HepG2 (cell line): ENCODE measurements around the gene ATG4D. TPM values are rescaled to one million over a fixed set of nuclear protein-coding genes. Genes with fewer than 3 reads are reported as not detected.

Experiments
- ATAC-seq: fragments of 200-7000 bp; cut with Tn5 transposase; 3 replicates; pipeline ENCODE4 v1.9.1; 2020; ENCODE audit warnings: mild to moderate bottlenecking, moderate library complexity
- BruUV-seq: library from RNA; stranded (reverse); fragments of 400-500 nt; replicated peaks from 2 replicates; lab custom pipeline; 2021; lab: Mats Ljungman, UMichigan
- CTCF ChIA-PET: fragments of 300-600 bp; formaldehyde crosslinking; extraction: SDS; loops from one replicate; lab custom pipeline; 2021; ENCODE audit warnings: low total read pairs, inconsistent platforms, low intra/inter-chr PET ratio; lab: Yijun Ruan, JAX
- POLR2A ChIA-PET: fragments of 350-600 bp; sonication (Branson Sonifier 250); formaldehyde crosslinking; loops from one replicate; lab custom pipeline; 2020; ENCODE audit warnings: antibody characterized with exemption, inconsistent platforms; lab: Yijun Ruan, JAX
- DNase-seq: peaks from one replicate; pipeline ENCODE4 v3.0.0-alpha.2; 2015; ENCODE audit warnings: low spot score
- FAIRE-seq: peaks from 3 replicates; lab custom pipeline; 2011; peaks lifted over from hg19 to GRCh38; lab: Jason Lieb, UNC
- H2AFZ ChIP-seq: one replicate; pipeline ENCODE4 v1.6.1; 2011; ENCODE audit warnings: low read length, inconsistent platforms
- H3K27ac ChIP-seq: fragments of 300-600 bp; 3 replicates; pipeline ENCODE4 v1.8.0; 2011; ENCODE audit warnings: mixed run types, mild to moderate bottlenecking, mixed read lengths, low read length, inconsistent platforms; ENCODE audit not compliant: insufficient read depth; ENCODE audit errors: extremely low read length
- H3K27me3 ChIP-seq, 2 experiments: fragments of 200-600 bp in 1 of 2; 2 replicates in 1 of 2; 3 replicates in 1 of 2; pipeline versions ENCODE4 v1.6.0 to v1.8.0; 2011; ENCODE audit warnings: low read length in 2 of 2, mild to moderate bottlenecking in 2 of 2, moderate library complexity in 2 of 2, inconsistent platforms in 1 of 2; ENCODE audit not compliant: insufficient read depth in 2 of 2, control insufficient read depth in 1 of 2
- H3K36me3 ChIP-seq, 2 experiments: fragments of 200-600 bp in 1 of 2; replicated peaks in 1 of 2; 2 replicates in 1 of 2; 3 replicates in 1 of 2; pipeline versions ENCODE4 v1.5.1 to v1.8.0; 2011; ENCODE audit warnings: low read length in 2 of 2, inconsistent platforms in 1 of 2; ENCODE audit not compliant: insufficient read depth in 2 of 2, control insufficient read depth in 1 of 2
- H3K4me1 ChIP-seq: 2 replicates; pipeline ENCODE4 v1.5.1; 2012; ENCODE audit warnings: low read length, inconsistent platforms; ENCODE audit not compliant: insufficient read depth
- H3K4me2 ChIP-seq: 2 replicates; pipeline ENCODE4 v1.6.0; 2011; ENCODE audit warnings: low read depth, low read length, inconsistent platforms
- H3K4me3 ChIP-seq, 3 experiments: fragments of 200-600 bp in 1 of 3; sonication (generic), shearing (Covaris generic) in 1 of 3; replicated peaks in 1 of 3; 2 replicates each; pipeline ENCODE4 v1.5.1; 2011 to 2016; ENCODE audit warnings: low read length in 3 of 3, inconsistent platforms in 2 of 3, low read depth in 2 of 3, mild to moderate bottlenecking in 2 of 3, control low read depth in 1 of 3, mixed read lengths in 1 of 3; ENCODE audit not compliant: insufficient read depth in 1 of 3
- H3K79me2 ChIP-seq: one replicate; pipeline ENCODE4 v1.6.1; 2011; ENCODE audit warnings: low read length, inconsistent platforms; ENCODE audit not compliant: insufficient read depth
- H3K9ac ChIP-seq: 2 replicates; pipeline ENCODE4 v1.6.0; 2011; ENCODE audit warnings: mild to moderate bottlenecking, low read depth, low read length, inconsistent platforms; ENCODE audit not compliant: insufficient read depth
- H3K9me3 ChIP-seq: 2 replicates; pipeline ENCODE4 v1.5.1; 2012; ENCODE audit warnings: mild to moderate bottlenecking, low read length
- H4K20me1 ChIP-seq: 2 replicates; pipeline ENCODE4 v1.6.0; 2011; ENCODE audit warnings: inconsistent platforms, mild to moderate bottlenecking, low read length, moderate library complexity; ENCODE audit not compliant: insufficient read depth
- ATF7 ChIP-seq, 2 experiments: fragments of 450-650 bp in 1 of 2; sonication (generic) in 1 of 2; formaldehyde crosslinking in 1 of 2; IDR thresholded peaks; 2 replicates each; pipeline versions ENCODE4 v1.4.0 to v1.6.1; 2016 to 2020; ENCODE audit warnings: antibody characterized with exemption in 1 of 2, mild to moderate bottlenecking in 1 of 2, missing genetic modification reagents in 1 of 2
- IRX3 ChIP-seq: sonication (generic); formaldehyde crosslinking; IDR thresholded peaks from 2 replicates; pipeline ENCODE4 v1.8.1; 2023; ENCODE audit warnings: mild to moderate bottlenecking, low read depth, missing genetic modification reagents, borderline replicate concordance
- NCOR1 ChIP-seq: fragments of 200-600 bp; sonication (generic); IDR thresholded peaks from 2 replicates; pipeline ENCODE4 v1.7.0; 2017; ENCODE audit warnings: antibody characterized with exemption, low read length, borderline replicate concordance
- PHF21A ChIP-seq: sonication (generic); formaldehyde crosslinking; IDR thresholded peaks from 2 replicates; pipeline ENCODE4 v1.5.0; 2020; ENCODE audit warnings: mild to moderate bottlenecking, missing genetic modification reagents
- TCF7L2 ChIP-seq: IDR thresholded peaks from 2 replicates; pipeline ENCODE4 v1.6.1; 2011; ENCODE audit warnings: mild to moderate bottlenecking, low read depth, low read length, moderate library complexity
- ZBTB8A ChIP-seq: sonication (generic); formaldehyde crosslinking; IDR thresholded peaks from 2 replicates; pipeline ENCODE4 v1.4.0; 2020; ENCODE audit warnings: mild to moderate bottlenecking, low read depth, missing genetic modification reagents, borderline replicate concordance
- ZFP62 ChIP-seq: sonication (generic); formaldehyde crosslinking; IDR thresholded peaks from 2 replicates; pipeline ENCODE4 v1.4.0; 2020; ENCODE audit warnings: missing genetic modification reagents
- ZNF33A ChIP-seq: sonication (generic); formaldehyde crosslinking; IDR thresholded peaks from 2 replicates; pipeline ENCODE4 v1.5.1; 2020; ENCODE audit warnings: missing genetic modification reagents, mild to moderate bottlenecking, moderate library complexity, borderline replicate concordance
- ZNF674 ChIP-seq: sonication (generic); formaldehyde crosslinking; IDR thresholded peaks from 2 replicates; pipeline ENCODE4 v1.5.0; 2020; ENCODE audit warnings: low read depth, mild to moderate bottlenecking, missing genetic modification reagents
- ZNF724P ChIP-seq: sonication (generic); formaldehyde crosslinking; IDR thresholded peaks from 2 replicates; pipeline ENCODE4 v1.8.0; 2022; ENCODE audit warnings: missing genetic modification reagents, borderline replicate concordance
- WGBS: methylation state at CpG from one replicate; pipeline ENCODE4 v1.1.6; 2017; ENCODE audit warnings: low lambda C conversion rate; 5-methylcytosine and 5-hydroxymethylcytosine counted together
- in situ Hi-C: cut with HindIII; loops from 2 replicates; pipeline ENCODE4 v1.10.0; 2017; ENCODE audit warnings: low pct_unique_long_range_greater_than_20kb; ENCODE audit not compliant: extremely low pct_ligation_motif_present
- intact Hi-C: fragments of 100-400 bp; cut with micrococcal nuclease; formaldehyde crosslinking; loops from one replicate; pipeline ENCODE4 v1.10.0; 2022; ENCODE audit not compliant: unreplicated experiment
- polyA plus RNA-seq, 8 experiments: library from polyadenylated mRNA; depleted of rRNA in 3 of 8; stranded (reverse) in 7 of 8; unstranded in 1 of 8; fragments of >200 nt; fragmentation: Illumina TruSeq in 4 of 8; extraction: Trizol in 4 of 8; gene quantifications; 2 replicates each; pipeline versions ENCODE4 v1.2.1 to v1.2.3, GENCODE V29; 2011 to 2016; ENCODE audit warnings: low read depth in 4 of 8, missing spikeins in 1 of 8, mixed read lengths in 1 of 8; ENCODE audit not compliant: insufficient read depth in 1 of 8
- total RNA-seq, 5 experiments: library from RNA; depleted of rRNA; stranded (reverse); fragments of >200 nt; fragmentation: Illumina TruSeq; extraction: Trizol; gene quantifications; 2 replicates each; pipeline ENCODE4 v1.2.3, GENCODE V29; 2016; ENCODE audit warnings: low read depth in 1 of 5
- TF ChIP-seq, protein P1 (sequence below): sonication (generic); formaldehyde crosslinking; IDR thresholded peaks from 2 replicates; pipeline ENCODE4 v1.4.0; 2020; ENCODE audit warnings: mild to moderate bottlenecking, missing genetic modification reagents
- TF ChIP-seq, protein P2 (sequence below): sonication (generic); formaldehyde crosslinking; IDR thresholded peaks from 2 replicates; pipeline ENCODE4 v1.5.0; 2020; ENCODE audit warnings: mild to moderate bottlenecking, missing genetic modification reagents
- TF ChIP-seq, protein P3 (sequence below), 2 experiments: sonication (generic) in 1 of 2; formaldehyde crosslinking in 1 of 2; IDR thresholded peaks; 2 replicates each; pipeline versions ENCODE4 v1.4.0 to v1.6.1; 2016 to 2020; ENCODE audit warnings: borderline replicate concordance in 1 of 2, low read depth in 1 of 2, mild to moderate bottlenecking in 1 of 2, missing genetic modification reagents in 1 of 2
- TF ChIP-seq, protein P4 (sequence below): sonication (generic); formaldehyde crosslinking; conservative IDR thresholded peaks from 2 replicates; pipeline ENCODE4 v1.4.0; 2020; ENCODE audit warnings: missing genetic modification reagents

ATG4D gene
- total and polyA plus RNA-seq, 2 of the 13 experiments (the other 11 are each of a cell fraction or from before 2014, with no cell fraction given): 17.8 to 19.0 TPM

DNA sequence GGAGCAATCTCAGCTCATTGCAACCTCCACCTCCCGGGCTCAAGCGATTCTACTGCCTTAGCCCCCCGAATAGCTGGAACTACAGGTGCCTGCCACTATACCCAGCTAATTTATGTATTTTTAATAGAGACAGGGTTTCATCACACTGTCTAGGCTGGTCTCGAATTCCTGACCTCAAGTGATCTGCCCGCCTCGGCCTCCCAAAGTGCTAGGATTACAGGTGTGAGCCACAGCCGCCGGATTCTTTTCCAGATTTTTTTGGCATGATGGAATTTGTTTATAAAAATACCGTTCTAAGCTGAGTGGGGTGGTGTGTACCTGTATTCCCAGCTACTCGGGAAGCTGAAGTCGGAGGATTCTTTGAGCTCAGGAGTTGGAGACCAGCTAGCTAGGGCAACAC lies 6.0 kb upstream of the ATG4D start:
- no peak overlapping the region for H2AFZ ChIP-seq
- in situ Hi-C loops (no loop called here), intact Hi-C loops (no loop called here)
- H4K20me1 ChIP-seq: no peaks in the 10 kb centered on the region
- ChIA-PET CTCF (no interaction called here), POLR2A (no interaction called here)
- H3K79me2 ChIP-seq: no peaks in the 10 kb centered on the region
- WGBS: 12% methylated on average over 11 of the region's 11 CpGs
- no peak overlapping the region for H3K4me2 ChIP-seq
- peaks cover 1 to 17% of the 10 kb centered on the region in 2 experiments; a peak in 3 of 5 replicates for H3K27me3 ChIP-seq
- H3K27ac ChIP-seq: no peak overlapping the region
- H3K36me3 ChIP-seq: no peaks in the 10 kb centered on the region
- H3K4me3 ChIP-seq: no peak overlapping the region
- DNase-seq (no peak), ATAC-seq (no peak), FAIRE-seq (no peak)
- H3K9ac ChIP-seq: no peak overlapping the region
- no TSS peak for BruUV-seq
- no peaks in the 10 kb centered on the region for H3K9me3 ChIP-seq
- peaks cover 10% of the 10 kb centered on the region; the same call in 1 of the 2 replicates for H3K4me1 ChIP-seq
- no peak for TF ChIP-seq ZNF674 (CRISPR knock-in tag)
- no peak for TF ChIP-seq ZNF33A
- TF ChIP-seq ATF7 (IDR thresholded peaks at IDR 0.05): no peak
- no peak for TF ChIP-seq ATF7 (CRISPR knock-in tag; IDR thresholded peaks at IDR 0.05)
- TF ChIP-seq, protein P1, sequence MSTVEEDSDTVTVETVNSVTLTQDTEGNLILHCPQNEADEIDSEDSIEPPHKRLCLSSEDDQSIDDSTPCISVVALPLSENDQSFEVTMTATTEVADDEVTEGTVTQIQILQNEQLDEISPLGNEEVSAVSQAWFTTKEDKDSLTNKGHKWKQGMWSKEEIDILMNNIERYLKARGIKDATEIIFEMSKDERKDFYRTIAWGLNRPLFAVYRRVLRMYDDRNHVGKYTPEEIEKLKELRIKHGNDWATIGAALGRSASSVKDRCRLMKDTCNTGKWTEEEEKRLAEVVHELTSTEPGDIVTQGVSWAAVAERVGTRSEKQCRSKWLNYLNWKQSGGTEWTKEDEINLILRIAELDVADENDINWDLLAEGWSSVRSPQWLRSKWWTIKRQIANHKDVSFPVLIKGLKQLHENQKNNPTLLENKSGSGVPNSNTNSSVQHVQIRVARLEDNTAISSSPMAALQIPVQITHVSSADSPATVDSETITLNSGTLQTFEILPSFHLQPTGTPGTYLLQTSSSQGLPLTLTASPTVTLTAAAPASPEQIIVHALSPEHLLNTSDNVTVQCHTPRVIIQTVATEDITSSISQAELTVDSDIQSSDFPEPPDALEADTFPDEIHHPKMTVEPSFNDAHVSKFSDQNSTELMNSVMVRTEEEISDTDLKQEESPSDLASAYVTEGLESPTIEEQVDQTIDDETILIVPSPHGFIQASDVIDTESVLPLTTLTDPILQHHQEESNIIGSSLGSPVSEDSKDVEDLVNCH (CRISPR knock-in tag): no peak
- no peak for TF ChIP-seq ZFP62 (CRISPR knock-in tag)
- TF ChIP-seq PHF21A: no peak
- TF ChIP-seq ZNF724P (CRISPR knock-in tag): no peak
- TF ChIP-seq, protein P2, sequence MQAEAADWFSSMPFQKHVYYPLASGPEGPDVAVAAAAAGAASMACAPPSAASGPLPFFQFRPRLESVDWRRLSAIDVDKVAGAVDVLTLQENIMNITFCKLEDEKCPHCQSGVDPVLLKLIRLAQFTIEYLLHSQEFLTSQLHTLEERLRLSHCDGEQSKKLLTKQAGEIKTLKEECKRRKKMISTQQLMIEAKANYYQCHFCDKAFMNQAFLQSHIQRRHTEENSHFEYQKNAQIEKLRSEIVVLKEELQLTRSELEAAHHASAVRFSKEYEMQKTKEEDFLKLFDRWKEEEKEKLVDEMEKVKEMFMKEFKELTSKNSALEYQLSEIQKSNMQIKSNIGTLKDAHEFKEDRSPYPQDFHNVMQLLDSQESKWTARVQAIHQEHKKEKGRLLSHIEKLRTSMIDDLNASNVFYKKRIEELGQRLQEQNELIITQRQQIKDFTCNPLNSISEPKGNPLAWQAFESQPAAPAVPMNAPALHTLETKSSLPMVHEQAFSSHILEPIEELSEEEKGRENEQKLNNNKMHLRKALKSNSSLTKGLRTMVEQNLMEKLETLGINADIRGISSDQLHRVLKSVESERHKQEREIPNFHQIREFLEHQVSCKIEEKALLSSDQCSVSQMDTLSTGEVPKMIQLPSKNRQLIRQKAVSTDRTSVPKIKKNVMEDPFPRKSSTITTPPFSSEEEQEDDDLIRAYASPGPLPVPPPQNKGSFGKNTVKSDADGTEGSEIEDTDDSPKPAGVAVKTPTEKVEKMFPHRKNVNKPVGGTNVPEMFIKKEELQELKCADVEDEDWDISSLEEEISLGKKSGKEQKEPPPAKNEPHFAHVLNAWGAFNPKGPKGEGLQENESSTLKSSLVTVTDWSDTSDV (CRISPR knock-in tag): no peak
- no peak for TF ChIP-seq NCOR1
- TF ChIP-seq, protein P3, sequence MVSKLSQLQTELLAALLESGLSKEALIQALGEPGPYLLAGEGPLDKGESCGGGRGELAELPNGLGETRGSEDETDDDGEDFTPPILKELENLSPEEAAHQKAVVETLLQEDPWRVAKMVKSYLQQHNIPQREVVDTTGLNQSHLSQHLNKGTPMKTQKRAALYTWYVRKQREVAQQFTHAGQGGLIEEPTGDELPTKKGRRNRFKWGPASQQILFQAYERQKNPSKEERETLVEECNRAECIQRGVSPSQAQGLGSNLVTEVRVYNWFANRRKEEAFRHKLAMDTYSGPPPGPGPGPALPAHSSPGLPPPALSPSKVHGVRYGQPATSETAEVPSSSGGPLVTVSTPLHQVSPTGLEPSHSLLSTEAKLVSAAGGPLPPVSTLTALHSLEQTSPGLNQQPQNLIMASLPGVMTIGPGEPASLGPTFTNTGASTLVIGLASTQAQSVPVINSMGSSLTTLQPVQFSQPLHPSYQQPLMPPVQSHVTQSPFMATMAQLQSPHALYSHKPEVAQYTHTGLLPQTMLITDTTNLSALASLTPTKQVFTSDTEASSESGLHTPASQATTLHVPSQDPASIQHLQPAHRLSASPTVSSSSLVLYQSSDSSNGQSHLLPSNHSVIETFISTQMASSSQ (IDR thresholded peaks at IDR 0.05; ENCODE audit: low read depth): no peak
- TF ChIP-seq, protein P3 (CRISPR knock-in tag; IDR thresholded peaks at IDR 0.05; ENCODE audit: borderline replicate concordance): no peak
- TF ChIP-seq, protein P4, sequence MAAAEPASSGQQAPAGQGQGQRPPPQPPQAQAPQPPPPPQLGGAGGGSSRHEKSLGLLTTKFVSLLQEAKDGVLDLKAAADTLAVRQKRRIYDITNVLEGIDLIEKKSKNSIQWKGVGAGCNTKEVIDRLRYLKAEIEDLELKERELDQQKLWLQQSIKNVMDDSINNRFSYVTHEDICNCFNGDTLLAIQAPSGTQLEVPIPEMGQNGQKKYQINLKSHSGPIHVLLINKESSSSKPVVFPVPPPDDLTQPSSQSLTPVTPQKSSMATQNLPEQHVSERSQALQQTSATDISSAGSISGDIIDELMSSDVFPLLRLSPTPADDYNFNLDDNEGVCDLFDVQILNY: no peak
- no peak for TF ChIP-seq IRX3 (CRISPR knock-in tag)
- no peak for TF ChIP-seq TCF7L2
- TF ChIP-seq ZBTB8A (CRISPR knock-in tag): no peak
